Heart left ventricle (tissue), 13 donors: ENCODE measurements around the gene XYLT1.

ENCODE experiments used
- CTCF ChIP-seq, 12 donors: fragments of 200-600 bp; sonication (generic) in 4 of 12; IDR thresholded peaks; one replicate each; pipeline versions ENCODE4 v1.5.0 to v1.8.0; 2018 to 2022; ENCODE audit warnings: antibody characterized with exemption in 12 of 12, mild to moderate bottlenecking in 5 of 12
- POLR2A ChIP-seq, 2 donors: fragments of 450-650 bp; IDR thresholded peaks; one replicate each; pipeline ENCODE4 v1.6.1; 2017; ENCODE audit warnings: antibody characterized with exemption in 2 of 2, mild to moderate bottlenecking in 2 of 2, moderate library complexity in 2 of 2
- donor health status: ischemic (EF 13 %, LVEDD 7.1; RV severe dilation, severe dysfunction).
- donor health status: DM: no; HTN: yes; CAD: no.
- donor health status: DM: no; HTN: no; CAD: no.
- donor health status: ischemic (EF 25% LVEDD 6.9; RV normal size, moderate dysfunction).
- donor health status: ischemic (EF 25% LVEDD 5.7; RV mildly dilated, moderate dysfunction).
- donor health status: ischemic (EF 35%, LVEDD 5.7; RV mildly dilated, moderate dysfunction).
- donor health status: nonischemic (EF 11% LVEDD 7.7; RV severe dilation, severe dysfunction).
- donor health status: DM: yes; HTN: yes; CAD: no.
- donor health status: PGD.
- donor health status: ischemic (EF 29% LVEDD 5.4; RV normal size, mild dysfunction).
- donor health status: nonischemic (EF 23%, LVEDD 6.1; RV moderate dilation, normal function).

GRCh38 chr16:17409894-17410293, 60.9 kb downstream of the XYLT1 start:
- TF ChIP-seq POLR2A (IDR thresholded peaks at IDR 0.05): no peak
- TF ChIP-seq CTCF (IDR thresholded peaks at IDR 0.05): no peak
